HL-60 (cell line): ENCODE measurements around the gene FAHD2A.

Experiments used
- POLR2AphosphoS5 ChIP-seq: IDR thresholded peaks from 2 replicates; pipeline ENCODE4 v1.6.1; 2012; ENCODE audit warnings: low read depth
- TF ChIP-seq, protein P1 (sequence below): IDR thresholded peaks from one replicate; pipeline ENCODE4 v1.5.1; 2011; ENCODE audit warnings: low read length, control low read depth, inconsistent platforms; ENCODE audit not compliant: insufficient read depth

- TF ChIP-seq, protein P1, sequence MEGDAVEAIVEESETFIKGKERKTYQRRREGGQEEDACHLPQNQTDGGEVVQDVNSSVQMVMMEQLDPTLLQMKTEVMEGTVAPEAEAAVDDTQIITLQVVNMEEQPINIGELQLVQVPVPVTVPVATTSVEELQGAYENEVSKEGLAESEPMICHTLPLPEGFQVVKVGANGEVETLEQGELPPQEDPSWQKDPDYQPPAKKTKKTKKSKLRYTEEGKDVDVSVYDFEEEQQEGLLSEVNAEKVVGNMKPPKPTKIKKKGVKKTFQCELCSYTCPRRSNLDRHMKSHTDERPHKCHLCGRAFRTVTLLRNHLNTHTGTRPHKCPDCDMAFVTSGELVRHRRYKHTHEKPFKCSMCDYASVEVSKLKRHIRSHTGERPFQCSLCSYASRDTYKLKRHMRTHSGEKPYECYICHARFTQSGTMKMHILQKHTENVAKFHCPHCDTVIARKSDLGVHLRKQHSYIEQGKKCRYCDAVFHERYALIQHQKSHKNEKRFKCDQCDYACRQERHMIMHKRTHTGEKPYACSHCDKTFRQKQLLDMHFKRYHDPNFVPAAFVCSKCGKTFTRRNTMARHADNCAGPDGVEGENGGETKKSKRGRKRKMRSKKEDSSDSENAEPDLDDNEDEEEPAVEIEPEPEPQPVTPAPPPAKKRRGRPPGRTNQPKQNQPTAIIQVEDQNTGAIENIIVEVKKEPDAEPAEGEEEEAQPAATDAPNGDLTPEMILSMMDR, result no peak
- no peak for TF ChIP-seq POLR2AphosphoS5
Measured at GRCh38 chr2:95374921-95375471, 27.5 kb upstream of the FAHD2A start.
